CD4-positive, alpha-beta T cell (primary cell): ENCODE data around the gene RAPGEF3. TPM values are rescaled to one million over a fixed set of nuclear protein-coding genes. Genes with fewer than 3 reads are reported as not detected.

Source experiments
- ATAC-seq: fragments of 200-7000 bp; cut with Tn5 transposase; one replicate; pipeline ENCODE4 v1.10.0; 2022; ENCODE audit warnings: mild to moderate bottlenecking; ENCODE audit not compliant: poor library complexity
- CTCF ChIA-PET: fragments of 350-600 bp; sonication (Branson Sonifier 250); formaldehyde crosslinking; loops from one replicate; lab custom pipeline; 2021; ENCODE audit warnings: antibody characterized with exemption, inconsistent platforms; lab: Charles Lee
- POLR2A ChIA-PET: fragments of 350-600 bp; sonication (Branson Sonifier 250); formaldehyde crosslinking; loops from one replicate; lab custom pipeline; 2021; ENCODE audit warnings: antibody characterized with exemption, inconsistent platforms; lab: Charles Lee
- DNase-seq, 14 experiments: peaks; one replicate each; pipeline ENCODE4 v3.0.0-alpha.2; 2013 to 2020; ENCODE audit warnings: mixed read lengths in 2 of 14
- H3K27ac ChIP-seq, 2 donors: one replicate each; pipeline versions ENCODE4 v1.5.1 to v1.7.0; 2013; ENCODE audit warnings: low read length in 2 of 2, low read depth in 1 of 2, mild to moderate bottlenecking in 1 of 2
- H3K27me3 ChIP-seq, 2 experiments: 1 replicate in 1 of 2; 2 replicates in 1 of 2; pipeline versions ENCODE4 v1.6.1 to v1.7.0; 2013; ENCODE audit warnings: low read length in 2 of 2, control low read depth in 1 of 2, mild to moderate bottlenecking in 1 of 2, moderate library complexity in 1 of 2; ENCODE audit not compliant: insufficient read depth in 2 of 2, control insufficient read depth in 1 of 2
- H3K36me3 ChIP-seq: one replicate; pipeline ENCODE4 v1.6.1; 2013; ENCODE audit warnings: low read length, control low read depth; ENCODE audit not compliant: insufficient read depth
- H3K4me1 ChIP-seq: one replicate; pipeline ENCODE4 v1.6.1; 2013; ENCODE audit warnings: low read length, control low read depth; ENCODE audit not compliant: insufficient read depth
- H3K4me3 ChIP-seq: one replicate; pipeline ENCODE4 v1.5.1; 2013; ENCODE audit warnings: mild to moderate bottlenecking, low read length, moderate library complexity
- H3K9me3 ChIP-seq, 2 experiments: 1 replicate in 1 of 2; 2 replicates in 1 of 2; pipeline versions ENCODE4 v1.6.1 to v1.7.0; 2013; ENCODE audit warnings: low read length in 2 of 2, mild to moderate bottlenecking in 2 of 2, control low read depth in 1 of 2, moderate library complexity in 1 of 2; ENCODE audit not compliant: control insufficient read depth in 1 of 2, insufficient read depth in 1 of 2
- H3K27ac Mint-ChIP-seq: one replicate; pipeline ENCODE4 v1.8.0; 2020; ENCODE audit warnings: mixed read lengths
- H3K27me3 Mint-ChIP-seq: one replicate; pipeline ENCODE4 v1.8.0; 2021; ENCODE audit warnings: mixed read lengths
- H3K36me3 Mint-ChIP-seq: one replicate; pipeline ENCODE4 v1.8.0; 2021; ENCODE audit warnings: low read depth, mixed read lengths
- H3K4me1 Mint-ChIP-seq: one replicate; pipeline ENCODE4 v1.8.0; 2021; ENCODE audit warnings: low read depth, mixed read lengths
- H3K4me3 Mint-ChIP-seq: one replicate; pipeline ENCODE4 v1.8.0; 2020; ENCODE audit warnings: mild to moderate bottlenecking, mixed read lengths
- H3K9me3 Mint-ChIP-seq: one replicate; pipeline ENCODE4 v1.8.0; 2020; ENCODE audit warnings: mixed read lengths
- intact Hi-C, 2 experiments: fragments of 100-400 bp; cut with DNase I in 1 of 2; cut with micrococcal nuclease in 1 of 2; formaldehyde crosslinking; loops; one replicate each; pipeline versions ENCODE4 v1.15.1 to v1.9.0; 2023 to 2025; cut with DNase I, micrococcal nuclease
- polyA plus RNA-seq, 2 donors: library from polyadenylated mRNA; unstranded; fragments of 120-200 nt; gene quantifications; one replicate each; pipeline ENCODE4 v1.2.1, GENCODE V29; 2013
- total RNA-seq, 174 experiments: library from RNA in 2 of 174; stranded (reverse) in 2 of 174; gene quantifications; one replicate each; pipeline ENCODE4 v1.2.3 and lab custom pipeline; 2021 to 2026
- TF ChIP-seq, protein P1 (sequence below): fragments of 200-600 bp; IDR thresholded peaks from one replicate; pipeline ENCODE4 v1.8.0; 2022; ENCODE audit warnings: antibody characterized with exemption, mild to moderate bottlenecking

RAPGEF3 gene, protein sequence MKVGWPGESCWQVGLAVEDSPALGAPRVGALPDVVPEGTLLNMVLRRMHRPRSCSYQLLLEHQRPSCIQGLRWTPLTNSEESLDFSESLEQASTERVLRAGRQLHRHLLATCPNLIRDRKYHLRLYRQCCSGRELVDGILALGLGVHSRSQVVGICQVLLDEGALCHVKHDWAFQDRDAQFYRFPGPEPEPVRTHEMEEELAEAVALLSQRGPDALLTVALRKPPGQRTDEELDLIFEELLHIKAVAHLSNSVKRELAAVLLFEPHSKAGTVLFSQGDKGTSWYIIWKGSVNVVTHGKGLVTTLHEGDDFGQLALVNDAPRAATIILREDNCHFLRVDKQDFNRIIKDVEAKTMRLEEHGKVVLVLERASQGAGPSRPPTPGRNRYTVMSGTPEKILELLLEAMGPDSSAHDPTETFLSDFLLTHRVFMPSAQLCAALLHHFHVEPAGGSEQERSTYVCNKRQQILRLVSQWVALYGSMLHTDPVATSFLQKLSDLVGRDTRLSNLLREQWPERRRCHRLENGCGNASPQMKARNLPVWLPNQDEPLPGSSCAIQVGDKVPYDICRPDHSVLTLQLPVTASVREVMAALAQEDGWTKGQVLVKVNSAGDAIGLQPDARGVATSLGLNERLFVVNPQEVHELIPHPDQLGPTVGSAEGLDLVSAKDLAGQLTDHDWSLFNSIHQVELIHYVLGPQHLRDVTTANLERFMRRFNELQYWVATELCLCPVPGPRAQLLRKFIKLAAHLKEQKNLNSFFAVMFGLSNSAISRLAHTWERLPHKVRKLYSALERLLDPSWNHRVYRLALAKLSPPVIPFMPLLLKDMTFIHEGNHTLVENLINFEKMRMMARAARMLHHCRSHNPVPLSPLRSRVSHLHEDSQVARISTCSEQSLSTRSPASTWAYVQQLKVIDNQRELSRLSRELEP
- total RNA-seq (under 1 TPM; 0.17 to 0.33 TPM), total RNA-seq (lab: John Stamatoyannopoulos, UW) (0.05 to 6.7 (median 0.65) reads per million in 172 experiments)
- 0.43 TPM for polyA plus RNA-seq (2013, experiment 1 of 2)
- polyA plus RNA-seq (2013, experiment 2 of 2): 0.82 TPM

DNA sequence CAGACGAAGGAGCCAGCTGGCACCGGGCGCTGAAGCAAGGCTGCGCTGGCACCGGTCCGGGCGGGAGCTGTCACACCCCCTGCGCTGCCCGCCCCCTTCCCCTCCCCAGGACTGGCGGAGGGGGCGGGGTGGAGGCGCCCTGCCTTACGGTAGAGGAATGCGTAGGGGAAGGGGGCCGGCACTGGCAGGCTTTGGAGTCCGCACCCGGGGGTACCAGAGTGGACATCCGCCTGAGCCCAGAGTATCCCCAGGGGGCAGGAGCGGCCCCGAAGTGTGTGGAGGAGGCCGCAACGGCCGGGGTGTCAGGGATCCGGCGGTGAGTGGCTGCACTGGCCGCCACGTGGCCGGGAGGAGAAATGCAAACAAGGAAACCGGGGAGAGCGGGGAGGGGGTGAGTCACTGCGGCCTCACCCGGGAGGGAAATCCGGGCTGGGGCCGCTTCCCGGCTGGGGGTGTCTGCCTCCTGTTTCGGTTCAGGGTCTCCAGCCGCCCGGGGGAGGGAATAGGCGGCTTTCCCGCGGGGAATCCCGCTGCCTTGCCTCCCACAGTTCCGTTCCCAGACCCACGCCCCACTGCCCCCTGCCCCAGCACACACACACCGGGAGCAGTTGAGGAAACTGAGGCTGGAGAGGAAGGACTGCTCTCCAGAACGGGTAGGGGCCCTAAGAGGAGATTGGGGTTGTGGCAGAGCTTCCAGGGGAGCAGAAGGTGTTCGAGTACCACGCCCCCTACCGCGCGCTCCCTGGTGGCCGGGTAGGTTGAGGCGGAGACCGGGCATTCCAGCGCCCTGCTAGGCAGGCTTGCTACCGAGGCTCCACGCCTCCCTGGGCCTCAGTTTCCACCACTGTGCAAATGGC lies at the start of gene RAPGEF3:
Gene RAPGEF3 (minus strand): TSS at position 47 of the 857 bp plus-strand sequence. CDS start 324 bp downstream, outside the sequence.
- ChIA-PET CTCF (interaction anchor here (1.0 to 9.7 kb wide), 7 partner anchors 8 to 49 kb away, joined by 3 to 69 read pairs (median 4); partner anchors contain the start of gene SLC48A1), POLR2A (interaction anchor here (1.4 to 2.1 kb wide), 5 partner anchors 8 to 79 kb away, joined by 3 to 11 read pairs (median 8); partner anchors contain the start of gene SLC48A1)
- H3K36me3 ChIP-seq: no peaks in the 10 kb centered on the region
- Mint-ChIP-seq H3K27ac (no peak within 1 kb of the TSS), H3K27me3 (no peaks in the 10 kb centered on the region), H3K4me3 (peak within 1 kb of the TSS; percentile 79), H3K4me1 (peaks cover 24% of the 10 kb centered on the region), H3K9me3 (no peaks in the 10 kb centered on the region), H3K36me3 (no peaks in the 10 kb centered on the region)
- intact Hi-C loops: no loop called here
- ATAC-seq (peak; percentile 88), DNase-seq (peak; percentile 35 to 86 (median 65))
- no peaks in the 10 kb centered on the region for H3K27me3 ChIP-seq
- TF ChIP-seq, protein P1, sequence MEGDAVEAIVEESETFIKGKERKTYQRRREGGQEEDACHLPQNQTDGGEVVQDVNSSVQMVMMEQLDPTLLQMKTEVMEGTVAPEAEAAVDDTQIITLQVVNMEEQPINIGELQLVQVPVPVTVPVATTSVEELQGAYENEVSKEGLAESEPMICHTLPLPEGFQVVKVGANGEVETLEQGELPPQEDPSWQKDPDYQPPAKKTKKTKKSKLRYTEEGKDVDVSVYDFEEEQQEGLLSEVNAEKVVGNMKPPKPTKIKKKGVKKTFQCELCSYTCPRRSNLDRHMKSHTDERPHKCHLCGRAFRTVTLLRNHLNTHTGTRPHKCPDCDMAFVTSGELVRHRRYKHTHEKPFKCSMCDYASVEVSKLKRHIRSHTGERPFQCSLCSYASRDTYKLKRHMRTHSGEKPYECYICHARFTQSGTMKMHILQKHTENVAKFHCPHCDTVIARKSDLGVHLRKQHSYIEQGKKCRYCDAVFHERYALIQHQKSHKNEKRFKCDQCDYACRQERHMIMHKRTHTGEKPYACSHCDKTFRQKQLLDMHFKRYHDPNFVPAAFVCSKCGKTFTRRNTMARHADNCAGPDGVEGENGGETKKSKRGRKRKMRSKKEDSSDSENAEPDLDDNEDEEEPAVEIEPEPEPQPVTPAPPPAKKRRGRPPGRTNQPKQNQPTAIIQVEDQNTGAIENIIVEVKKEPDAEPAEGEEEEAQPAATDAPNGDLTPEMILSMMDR: peak; percentile 85
- H3K4me1 ChIP-seq: peaks cover 39% of the 10 kb centered on the region
- no peaks in the 10 kb centered on the region for H3K9me3 ChIP-seq
- no peak within 1 kb of the TSS for H3K27ac ChIP-seq
- H3K4me3 ChIP-seq: peak within 1 kb of the TSS; percentile 68

DNA sequence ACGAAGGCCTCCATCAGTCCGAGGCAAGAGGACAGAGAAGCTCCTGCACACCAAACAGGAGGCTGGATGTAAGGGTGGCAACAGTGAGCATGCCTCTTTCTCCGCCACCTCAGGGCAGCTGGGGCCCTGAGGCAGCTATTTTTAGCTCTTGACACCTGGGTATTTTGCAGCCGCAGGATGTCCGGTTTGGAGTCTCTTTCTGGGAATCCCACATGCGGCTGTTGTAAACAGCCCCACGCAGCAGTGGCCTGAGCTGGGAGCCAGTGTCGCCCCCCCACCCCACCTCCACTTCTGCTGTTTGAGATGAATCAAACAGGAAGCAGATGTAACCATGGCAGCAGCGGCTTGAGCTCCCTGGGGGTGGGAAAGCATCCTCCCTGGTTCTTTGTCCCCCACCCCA lies 49.4 kb upstream of the RAPGEF3 start:
- ATAC-seq: peak; percentile 32
- intact Hi-C loops: loop anchor here in 1 of 2 experiments (2.0 kb wide), 1 partner anchor 17 kb away; no protein-coding TSS in a partner anchor
- Mint-ChIP-seq H3K4me3 (peak overlapping the region; percentile 66), H3K27me3 (no peaks in the 10 kb centered on the region), H3K27ac (peak overlapping the region; percentile 96), H3K4me1 (peaks cover 99% of the 10 kb centered on the region), H3K36me3 (peaks cover 24% of the 10 kb centered on the region), H3K9me3 (no peaks in the 10 kb centered on the region)
- CTCF ChIA-PET: interaction anchor here (0.5 to 5.3 kb wide), 15 partner anchors 10 to 118 kb away, joined by 3 to 45 read pairs (median 4); partner anchors contain the start of genes HDAC7 and VDR
- Histone ChIP-seq H3K36me3 (peaks cover 32% of the 10 kb centered on the region), H3K4me3 (peak overlapping the region; percentile 37), H3K27ac (peak overlapping the region; percentile 91 to 98), H3K27me3 (no peaks in the 10 kb centered on the region), H3K4me1 (peaks cover 99% of the 10 kb centered on the region), H3K9me3 (no peaks in the 10 kb centered on the region)
- peak; percentile 50 to 94 (median 75) for DNase-seq
- TF ChIP-seq, protein P1: no peak
- POLR2A ChIA-PET: interaction anchor here (0.5 to 8.4 kb wide), 13 partner anchors 12 to 601 kb away, joined by 3 to 274 read pairs (median 3); partner anchors contain the start of genes HDAC7, RPAP3, SENP1 and TMEM106C
